Osteoblast (primary cell): Measurements from ENCODE around the gene RECQL5. TPM values are rescaled to one million over a fixed set of nuclear protein-coding genes. Genes with fewer than 3 reads are reported as not detected.
A peak's percentile ranks its signal among the peaks of the same experiment; 100 is the strongest.

Experiments used
- DNase-seq: peaks from one replicate; pipeline ENCODE4 v3.0.0; 2011; ENCODE audit warnings: low spot score, mixed read lengths; ENCODE audit not compliant: insufficient read length; ENCODE audit errors: missing footprints
- H2AFZ ChIP-seq: 2 replicates; pipeline ENCODE4 v1.6.0; 2011; ENCODE audit warnings: mild to moderate bottlenecking, low read length
- H3K27ac ChIP-seq: 2 replicates; pipeline ENCODE4 v1.5.1; 2011; ENCODE audit warnings: mild to moderate bottlenecking, low read depth, low read length, moderate library complexity
- H3K27me3 ChIP-seq: 2 replicates; pipeline ENCODE4 v1.6.0; 2012; ENCODE audit warnings: mild to moderate bottlenecking, control low read depth, inconsistent platforms, low read length, moderate library complexity; ENCODE audit not compliant: insufficient read depth
- H3K36me3 ChIP-seq: 2 replicates; pipeline ENCODE4 v1.5.1; 2011; ENCODE audit warnings: mild to moderate bottlenecking, low read length, control low read depth, moderate library complexity; ENCODE audit not compliant: insufficient read depth
- H3K4me1 ChIP-seq: 2 replicates; pipeline ENCODE4 v1.5.1; 2011; ENCODE audit warnings: mild to moderate bottlenecking, low read length, control low read depth, moderate library complexity; ENCODE audit not compliant: insufficient read depth
- H3K4me2 ChIP-seq: 2 replicates; pipeline ENCODE4 v1.6.0; 2011; ENCODE audit warnings: mild to moderate bottlenecking, low read length; ENCODE audit not compliant: insufficient read depth
- H3K4me3 ChIP-seq: fragments of 200-600 bp; sonication (generic); 3 replicates; pipeline ENCODE4 v1.5.1; 2012; ENCODE audit warnings: mild to moderate bottlenecking, low read length, inconsistent platforms; ENCODE audit not compliant: insufficient read depth
- H3K79me2 ChIP-seq: 2 replicates; pipeline ENCODE4 v1.6.0; 2012; ENCODE audit warnings: mild to moderate bottlenecking, low read length, control low read depth, inconsistent platforms; ENCODE audit not compliant: insufficient read depth
- H3K9me3 ChIP-seq: 2 replicates; pipeline ENCODE4 v1.5.1; 2011; ENCODE audit warnings: low read depth, low read length, control low read depth
- H4K20me1 ChIP-seq: 2 replicates; pipeline ENCODE4 v1.6.0; 2012; ENCODE audit warnings: mild to moderate bottlenecking, low read length, control low read depth; ENCODE audit not compliant: insufficient read depth
- CTCF ChIP-seq: IDR thresholded peaks from 2 replicates; pipeline ENCODE4 v1.5.1; 2011; ENCODE audit warnings: mild to moderate bottlenecking, low read depth, low read length, moderate library complexity; ENCODE audit errors: extremely low read depth
- total RNA-seq: library from RNA; depleted of rRNA; stranded (reverse); fragments of >200 nt; gene quantifications from 2 replicates; pipeline ENCODE4 v1.2.3, GENCODE V29; 2012

RECQL5 gene
- total RNA-seq, 1 donor, result 17.7 TPM

- Histone ChIP-seq H3K4me2 (no peak overlapping the region), H3K9me3 (no peaks in the 10 kb centered on the region), H3K4me1 (peaks cover 9% of the 10 kb centered on the region), H3K36me3 (peaks cover 33% of the 10 kb centered on the region), H3K27me3 (no peaks in the 10 kb centered on the region), H3K79me2 (peaks cover 8% of the 10 kb centered on the region), H3K4me3 (no peak overlapping the region), H3K27ac (no peak overlapping the region), H4K20me1 (no peaks in the 10 kb centered on the region), H2AFZ (no peak overlapping the region)
- no peak for TF ChIP-seq CTCF
- DNase-seq, result no peak
These were observed 5.4 kb downstream of the RECQL5 start for GRCh38 chr17:75661531-75661930.

- Histone ChIP-seq H3K4me1 (no peaks in the 10 kb centered on the region), H3K4me3 (no peak overlapping the region), H3K79me2 (no peaks in the 10 kb centered on the region), H3K27ac (no peak overlapping the region), H4K20me1 (no peaks in the 10 kb centered on the region), H3K4me2 (no peak overlapping the region), H3K36me3 (peaks cover 37% of the 10 kb centered on the region), H3K9me3 (no peaks in the 10 kb centered on the region), H3K27me3 (no peaks in the 10 kb centered on the region), H2AFZ (no peak overlapping the region)
- DNase-seq, result no peak
- TF ChIP-seq CTCF, result no peak
These were observed 8.7 kb downstream of the RECQL5 start for GRCh38 chr17:75658237-75658636.

GRCh38 chr17:75654176-75654575, 12.8 kb downstream of the RECQL5 start:
- TF ChIP-seq CTCF, result peak; percentile 28
- no peak for DNase-seq

GRCh38 chr17:75652934-75653549, 13.9 kb downstream of the RECQL5 start:
- H3K27me3 ChIP-seq, result no peaks in the 10 kb centered on the region
- no peaks in the 10 kb centered on the region for H3K9me3 ChIP-seq
- no peak overlapping the region for H3K27ac ChIP-seq
- peak; percentile 87 for DNase-seq
- peaks cover 35% of the 10 kb centered on the region for H3K36me3 ChIP-seq
- no peaks in the 10 kb centered on the region for H3K79me2 ChIP-seq
- H2AFZ ChIP-seq, result no peak overlapping the region
- no peaks in the 10 kb centered on the region for H3K4me1 ChIP-seq
- peak; percentile 71 for TF ChIP-seq CTCF
- H3K4me2 ChIP-seq, result no peak overlapping the region
- no peak overlapping the region for H3K4me3 ChIP-seq
- no peaks in the 10 kb centered on the region for H4K20me1 ChIP-seq

More at GRCh38 chr17:75654176-75654575, 12.8 kb downstream of the RECQL5 start:
- Histone ChIP-seq H3K4me3 (no peak overlapping the region), H3K27me3 (no peaks in the 10 kb centered on the region), H3K79me2 (no peaks in the 10 kb centered on the region), H3K9me3 (no peaks in the 10 kb centered on the region), H2AFZ (no peak overlapping the region), H4K20me1 (no peaks in the 10 kb centered on the region), H3K27ac (no peak overlapping the region), H3K36me3 (peaks cover 37% of the 10 kb centered on the region), H3K4me1 (no peaks in the 10 kb centered on the region), H3K4me2 (no peak overlapping the region)
